ENCODE measurements around the gene PCDHGA8.
"Not testable (repeated sequence)": the region's sequence is repeated elsewhere in the genome, so short reads cannot be mapped to it uniquely, and the experiment has no call there.

- not testable (repeated sequence) for TF ChIP-seq EZH2phosphoT487 (conservative IDR thresholded peaks at IDR 0.05; ENCODE audit: low read length); CTCF (IDR thresholded peaks at IDR 0.05; ENCODE audit: insufficient read depth, low read length, poor library complexity, severe bottlenecking)
Observed at GRCh38 chr5:141394401-141395187, 2.2 kb downstream of the PCDHGA8 start.
